IPS DF 4.7 (cell line): ENCODE measurements around the gene LEKR1.
"Not testable (repeated sequence)": the region's sequence is repeated elsewhere in the genome, so short reads cannot be mapped to it uniquely, and the experiment has no call there.

Source experiments
- DNase-seq: peaks from one replicate; pipeline ENCODE4 v3.0.0-alpha.2; 2013; ENCODE audit warnings: low spot score; ENCODE audit errors: extremely low read depth

Gene LEKR1

DNA sequence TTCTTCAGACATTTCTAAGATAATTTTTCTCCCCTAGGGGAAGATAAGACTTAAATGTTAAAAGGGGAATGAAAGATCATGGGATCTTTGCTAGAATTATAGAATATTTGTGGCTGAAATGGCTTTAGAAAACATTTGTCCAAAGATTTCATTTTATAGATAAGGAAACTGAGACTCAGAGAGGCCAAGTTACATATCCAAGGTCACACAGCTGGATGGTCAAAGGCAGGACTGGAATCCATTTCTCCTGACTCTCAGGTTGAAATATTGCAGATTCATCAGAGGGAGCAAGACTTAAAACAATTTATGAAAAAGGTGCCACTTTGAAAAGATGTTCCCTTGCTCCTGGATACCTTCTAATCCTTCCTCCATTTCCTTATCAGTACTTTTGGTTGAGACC, 19.5 kb upstream of the LEKR1 start:
- DNase-seq, result no peak

DNA sequence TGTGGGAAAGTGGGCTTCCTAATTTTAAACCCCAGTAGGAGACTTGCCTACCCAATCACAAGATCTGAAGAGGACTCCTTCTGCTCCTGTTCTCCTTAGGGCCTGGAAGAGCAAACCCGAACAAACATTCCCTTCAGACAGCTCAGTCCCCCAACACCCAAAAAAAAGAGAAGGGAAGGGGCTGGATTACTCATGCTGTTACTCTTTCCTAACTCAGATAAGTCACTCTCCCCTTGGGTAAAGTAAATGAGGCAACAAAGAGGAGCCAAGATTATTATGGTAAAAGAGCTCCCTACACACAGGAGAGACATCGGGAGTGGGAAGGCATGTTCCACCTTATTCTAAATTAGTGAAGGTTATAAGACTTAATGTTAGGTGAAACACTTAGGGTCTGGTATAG, 18.1 kb upstream of the LEKR1 start:
- DNase-seq, result no peak

DNA sequence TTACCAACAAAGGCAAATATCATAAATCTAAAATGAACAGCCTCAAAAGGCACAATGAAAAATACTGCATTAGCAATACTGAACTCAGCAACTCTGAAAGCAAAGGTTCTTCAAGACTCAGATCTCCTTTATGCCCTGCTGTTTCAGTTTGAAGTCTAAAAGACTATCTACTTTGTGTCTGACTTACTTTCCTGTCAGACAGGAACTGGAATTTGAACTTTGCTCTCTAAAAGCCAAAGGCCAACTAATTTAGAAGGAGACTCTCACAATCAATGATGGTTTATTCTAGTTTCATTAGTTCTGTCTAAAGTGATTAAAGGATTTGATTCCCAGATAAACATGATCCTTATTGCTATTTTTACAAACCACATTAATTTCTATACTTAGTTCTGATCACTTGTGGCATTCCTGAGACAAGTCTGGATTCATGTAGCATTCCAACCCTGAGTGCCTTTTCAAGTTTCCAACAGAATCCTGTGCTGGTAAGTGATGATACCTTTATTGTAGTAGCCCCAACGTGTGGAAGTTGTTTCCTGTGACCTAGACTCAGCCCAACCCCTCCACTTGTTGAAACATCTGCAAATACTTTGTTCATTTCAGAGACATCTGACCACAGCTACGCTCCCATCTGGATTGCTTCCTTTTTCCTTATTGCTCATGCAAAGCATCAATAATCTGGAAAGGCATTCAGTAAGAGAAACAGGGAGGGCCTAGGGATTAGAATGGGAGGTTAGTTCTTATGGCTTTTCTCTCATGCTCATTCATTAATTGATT, 14.9 kb upstream of the LEKR1 start:
- DNase-seq, result no peak

DNA sequence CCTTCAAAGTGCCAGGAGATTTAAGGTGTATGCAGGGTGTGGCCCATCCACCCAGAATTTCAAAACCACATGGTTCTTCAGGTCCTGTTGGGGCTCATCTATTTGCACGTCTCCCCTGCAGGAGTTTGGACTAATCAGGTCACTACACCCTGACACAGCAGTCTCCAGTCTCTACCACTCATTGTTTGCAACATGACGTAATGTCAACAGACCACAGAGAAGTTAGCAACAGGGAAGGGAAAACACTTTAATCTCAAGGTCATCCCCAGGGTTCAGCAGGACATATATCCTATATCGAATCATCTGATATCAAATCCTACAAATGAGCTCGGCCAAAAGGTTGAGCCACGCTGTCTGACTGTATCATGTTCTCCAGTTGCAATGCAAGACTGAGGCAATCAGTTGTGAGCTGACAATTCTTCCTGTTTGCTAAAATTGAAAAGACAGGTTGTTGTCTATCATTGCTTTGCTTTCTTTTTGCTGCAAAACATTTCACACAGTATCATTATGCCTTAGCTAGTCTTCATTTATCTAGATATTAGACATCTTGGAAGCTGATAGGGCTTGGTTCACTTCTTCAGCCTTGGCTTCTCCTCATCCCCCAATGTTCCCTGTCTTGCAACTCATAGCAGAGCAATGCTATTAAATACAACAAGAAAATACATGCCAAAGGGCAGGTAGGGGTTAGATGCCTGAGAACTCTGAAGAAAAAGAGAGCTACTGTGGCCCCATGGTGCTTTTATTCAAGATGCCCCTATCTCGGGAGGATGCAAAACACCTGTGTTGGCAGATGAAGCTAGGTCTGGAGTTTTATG, 13.4 kb upstream of the LEKR1 start:
- DNase-seq, result no peak

DNA sequence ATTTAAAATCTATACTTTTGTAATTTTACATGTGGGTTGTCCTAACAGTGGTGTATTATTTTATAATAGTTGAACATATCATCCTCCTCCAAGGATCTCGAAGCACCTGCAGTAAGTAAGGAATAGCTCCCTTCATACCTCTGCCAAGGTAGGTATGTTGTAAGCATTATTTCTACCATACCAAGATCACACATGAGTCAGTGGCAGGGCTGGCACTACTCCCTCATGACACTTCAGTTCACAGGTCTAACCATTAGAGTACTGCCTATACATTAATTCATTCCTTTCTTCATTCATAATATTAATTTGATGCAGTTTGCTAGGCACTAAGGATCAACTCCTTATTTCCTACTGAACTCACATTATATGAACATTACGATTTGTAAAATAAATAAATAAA, 11.9 kb upstream of the LEKR1 start:
- no peak for DNase-seq

DNA sequence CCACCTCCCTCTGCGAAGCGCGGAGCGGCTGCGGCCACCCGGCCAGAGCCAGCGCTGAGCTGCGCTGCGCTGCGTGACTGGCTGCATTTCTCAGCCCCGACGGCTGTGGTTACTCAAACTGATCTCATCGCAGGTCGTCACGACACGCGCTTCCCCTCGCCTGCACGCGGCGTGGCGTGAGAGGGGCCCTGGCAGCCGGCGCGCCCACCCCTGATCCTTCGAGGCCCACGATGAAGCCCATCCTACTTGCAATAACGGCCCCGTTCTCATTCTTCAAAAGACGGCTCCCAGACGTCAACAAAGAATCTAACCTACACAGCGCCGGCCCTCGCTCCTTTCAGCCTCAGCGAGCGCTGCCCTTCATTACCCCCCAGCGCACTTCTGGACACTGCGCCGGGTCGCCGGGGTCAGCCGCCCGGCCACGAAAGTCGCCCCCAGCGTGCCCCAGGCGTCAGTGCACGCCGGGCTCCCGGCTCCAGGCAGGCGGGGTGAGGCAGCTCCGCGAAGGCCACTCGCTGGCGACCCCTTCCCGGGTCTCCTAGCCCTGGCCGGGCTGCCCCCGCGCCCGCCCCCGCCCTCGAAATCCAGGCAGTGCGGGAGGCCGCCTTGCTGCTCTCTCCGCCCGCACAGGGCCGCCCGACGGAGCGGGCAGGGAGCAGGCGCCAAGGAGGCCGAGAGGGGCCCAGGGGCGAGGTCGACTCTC, 9.9 kb upstream of the LEKR1 start:
- DNase-seq, result no peak

DNA sequence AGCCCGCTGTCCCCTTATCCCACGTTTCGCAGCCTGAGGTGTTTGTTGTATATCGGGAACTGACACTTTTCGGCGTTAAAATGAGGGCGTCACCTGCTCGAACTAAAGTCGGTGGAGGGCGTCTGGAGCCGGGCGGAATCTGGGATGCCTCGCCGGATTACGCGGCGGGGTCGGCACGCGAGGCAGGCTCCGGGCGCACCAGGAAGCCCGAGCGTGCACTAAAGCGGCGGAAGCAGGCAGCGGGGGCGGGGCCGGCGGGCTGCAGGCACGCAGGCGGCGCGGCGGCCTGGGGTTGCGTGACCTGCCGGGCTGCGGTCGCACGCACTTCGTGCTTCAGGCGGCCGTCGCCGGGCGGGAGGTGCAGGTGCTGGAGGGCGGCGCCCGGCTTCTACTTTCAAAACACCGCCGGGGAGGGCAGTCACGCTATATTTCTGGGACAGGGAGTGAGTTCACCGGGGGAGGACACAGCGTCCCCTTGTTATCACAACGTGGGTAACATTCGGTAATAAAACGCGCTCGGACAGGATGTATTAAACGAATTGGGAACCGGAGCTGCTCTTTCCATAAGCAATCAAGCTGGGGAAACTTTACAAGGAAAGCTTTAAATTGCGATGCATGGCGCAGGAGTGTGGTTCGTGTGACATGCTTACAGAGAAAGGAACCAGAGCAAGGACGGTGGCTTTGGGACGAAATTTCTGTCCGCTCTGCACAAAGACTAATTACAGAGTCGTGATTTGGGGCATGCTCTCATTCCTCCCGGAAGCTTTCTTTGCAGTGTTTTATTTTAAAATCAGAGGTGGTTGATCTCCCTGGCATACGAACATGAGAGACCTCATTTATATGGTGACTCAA, 9.1 kb upstream of the LEKR1 start:
- DNase-seq, result no peak

DNA sequence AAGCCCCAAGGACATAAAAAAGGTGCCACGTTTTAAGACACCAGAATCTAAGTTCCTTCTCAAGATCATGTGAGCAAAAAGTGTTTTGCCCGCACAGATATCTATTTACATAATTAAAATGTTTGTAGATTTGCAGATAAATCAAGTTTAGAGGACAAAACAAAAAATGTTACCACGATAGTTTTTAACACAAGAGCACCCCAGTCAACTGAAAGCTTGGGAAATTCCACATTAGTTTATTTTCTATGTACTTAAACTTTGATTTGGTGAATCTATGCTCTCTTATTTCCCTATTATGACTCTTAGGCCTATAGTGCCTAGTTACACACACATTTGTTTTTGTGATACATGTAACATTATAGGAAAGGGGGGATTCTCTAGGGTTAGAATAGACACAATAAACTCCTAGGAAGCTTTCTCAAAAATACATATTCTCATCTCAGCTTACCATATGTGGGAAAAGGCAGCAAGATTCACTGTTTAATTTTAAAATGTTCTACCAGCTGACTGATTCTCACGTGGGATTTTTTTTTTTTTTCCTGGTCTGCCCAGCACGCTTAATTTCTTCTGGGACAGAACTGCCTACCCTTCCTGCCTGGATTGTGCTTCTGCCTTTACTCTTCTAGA, 8.4 kb upstream of the LEKR1 start:
- no peak for DNase-seq

DNA sequence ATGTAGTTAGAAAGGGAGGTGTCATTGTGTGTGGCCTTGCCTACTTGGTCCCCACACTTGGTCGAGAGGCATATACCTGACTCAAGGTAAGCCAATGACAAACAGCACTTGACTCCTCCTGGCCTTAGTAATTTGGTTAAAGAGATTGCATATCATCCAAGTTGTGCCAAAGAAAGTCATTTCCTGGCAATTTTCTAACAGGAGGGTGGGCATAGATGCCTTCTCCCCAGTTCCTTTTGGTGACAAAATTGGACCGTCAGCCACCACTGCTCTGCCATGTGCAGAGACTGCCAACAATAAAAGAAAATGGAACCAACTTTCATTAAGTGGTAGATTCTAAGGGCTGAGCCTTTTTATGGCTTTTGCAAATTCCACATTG, 7.9 kb upstream of the LEKR1 start:
- DNase-seq, result no peak

DNA sequence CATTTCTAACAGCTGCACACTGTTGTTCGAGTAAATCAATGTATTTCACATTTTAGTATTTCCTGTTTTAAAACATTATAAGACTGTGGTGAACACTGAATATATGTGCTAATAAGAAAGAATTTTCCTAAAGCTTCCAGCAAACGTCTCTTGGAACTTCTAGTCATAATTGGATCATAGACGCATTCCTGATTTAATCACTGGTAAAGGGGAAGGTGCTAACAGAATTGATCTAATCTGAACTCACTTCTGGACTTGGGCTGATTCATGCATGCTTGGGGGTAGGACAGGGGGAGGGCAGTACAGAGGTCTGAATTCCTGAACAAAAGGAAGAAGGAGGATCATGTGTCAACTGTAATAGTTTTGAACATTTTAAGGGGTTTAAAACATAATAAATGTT, 7.3 kb upstream of the LEKR1 start:
- DNase-seq, result no peak

DNA sequence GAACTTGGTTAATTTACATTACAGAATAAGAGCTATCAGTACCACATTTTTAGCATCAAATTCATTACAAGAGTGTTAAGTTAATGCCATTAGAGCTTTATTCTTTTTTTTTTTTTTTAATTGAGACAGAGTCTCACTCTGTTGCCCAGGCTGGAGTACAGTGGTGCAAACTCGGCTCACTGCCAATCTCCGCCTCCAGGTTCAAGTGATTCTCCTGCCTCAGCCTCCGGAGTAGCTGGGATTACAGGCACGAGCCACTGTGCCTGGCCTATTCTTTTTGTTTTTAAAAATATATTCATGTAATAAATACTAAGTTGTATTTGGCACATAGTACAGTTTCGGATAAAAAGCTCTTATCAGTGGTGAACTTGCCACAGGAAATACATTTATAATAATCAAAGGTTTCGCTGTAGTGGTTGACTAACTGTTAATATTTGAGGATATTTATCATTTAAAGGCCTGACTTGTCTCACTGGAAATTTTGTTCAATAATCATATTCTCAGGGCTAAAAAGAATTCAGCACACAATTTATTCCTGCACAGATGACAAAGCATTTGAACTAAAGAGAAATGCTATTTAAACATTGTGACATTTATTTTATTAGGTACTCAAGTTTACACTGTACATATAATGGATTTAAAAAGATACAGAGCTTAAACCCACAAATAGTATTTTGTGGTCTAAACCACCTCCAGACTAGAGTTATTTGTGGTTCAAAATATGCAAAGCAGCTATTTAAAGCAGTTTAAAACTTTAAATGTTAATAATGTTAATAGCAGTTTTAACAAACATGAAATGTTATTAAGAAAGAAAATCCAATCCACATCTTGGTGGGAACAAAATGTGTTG, 6.1 kb upstream of the LEKR1 start:
- no peak for DNase-seq

DNA sequence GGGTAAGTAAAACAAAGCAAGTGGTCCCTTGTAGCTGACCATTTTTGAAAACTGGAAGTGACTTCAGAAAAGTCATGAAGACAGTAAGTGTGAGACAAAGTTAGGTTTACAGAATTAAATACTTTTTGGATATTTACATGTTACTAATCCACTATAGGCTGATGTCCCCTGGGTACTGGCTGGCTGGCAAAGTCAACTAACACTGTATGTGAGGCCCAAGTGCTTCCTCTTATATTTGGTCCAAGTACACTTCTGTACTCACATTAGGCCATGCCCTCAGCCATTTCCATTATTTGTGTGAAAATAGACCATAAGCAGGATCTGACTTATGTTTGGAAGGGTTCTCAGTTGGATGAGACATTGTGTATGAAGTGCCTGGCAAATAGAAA, 5.5 kb upstream of the LEKR1 start:
- no peak for DNase-seq

DNA sequence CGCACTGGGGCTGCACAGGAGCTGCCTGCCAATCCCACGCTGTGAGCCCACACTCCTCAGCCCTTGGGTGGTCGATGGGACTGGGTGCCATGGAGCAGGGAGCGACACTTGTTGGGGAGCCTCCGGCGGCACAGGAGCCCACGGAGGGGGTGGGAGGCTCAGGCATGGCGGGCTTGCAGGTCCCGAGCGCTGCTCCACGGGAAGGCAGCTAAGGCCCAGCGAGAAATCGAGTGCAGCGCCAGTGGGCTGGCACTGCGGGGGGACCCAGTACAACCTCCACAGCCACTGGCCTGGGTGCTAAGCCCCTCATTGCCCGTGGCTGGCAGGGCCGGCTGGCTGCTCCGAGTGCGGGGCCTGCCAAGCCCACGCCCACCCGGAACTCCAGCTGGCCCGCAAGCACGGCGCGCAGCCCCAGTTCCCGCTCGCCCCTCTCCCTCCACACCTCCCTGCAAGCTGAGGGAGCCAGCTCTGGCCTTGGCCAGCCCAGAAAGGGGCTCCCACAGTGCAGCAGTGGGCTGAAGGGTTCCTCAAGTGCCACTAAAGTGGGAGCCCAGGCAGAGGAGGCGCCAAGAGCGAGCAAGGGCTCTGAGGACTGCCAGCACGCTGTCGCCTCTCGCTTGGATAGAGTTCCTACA, 3.4 kb upstream of the LEKR1 start:
- not testable (repeated sequence) for DNase-seq

DNA sequence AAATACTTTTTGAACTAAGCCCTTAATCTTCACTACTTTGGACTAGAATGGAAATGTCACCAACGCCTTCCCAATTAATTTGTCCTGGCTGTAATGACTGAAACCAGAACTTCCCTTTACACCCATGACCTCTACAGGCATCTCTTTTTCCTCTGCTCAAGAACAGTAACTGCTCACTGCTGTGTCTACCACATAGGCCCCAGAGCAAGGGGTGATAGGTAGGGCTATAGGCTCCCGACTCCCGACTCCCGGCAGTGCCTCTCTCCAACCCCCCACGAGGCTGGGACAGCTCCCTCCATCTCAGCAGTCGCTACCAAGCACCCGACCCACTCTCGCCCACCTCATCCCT, 384 bp upstream of the LEKR1 start:
- DNase-seq, result no peak

DNA sequence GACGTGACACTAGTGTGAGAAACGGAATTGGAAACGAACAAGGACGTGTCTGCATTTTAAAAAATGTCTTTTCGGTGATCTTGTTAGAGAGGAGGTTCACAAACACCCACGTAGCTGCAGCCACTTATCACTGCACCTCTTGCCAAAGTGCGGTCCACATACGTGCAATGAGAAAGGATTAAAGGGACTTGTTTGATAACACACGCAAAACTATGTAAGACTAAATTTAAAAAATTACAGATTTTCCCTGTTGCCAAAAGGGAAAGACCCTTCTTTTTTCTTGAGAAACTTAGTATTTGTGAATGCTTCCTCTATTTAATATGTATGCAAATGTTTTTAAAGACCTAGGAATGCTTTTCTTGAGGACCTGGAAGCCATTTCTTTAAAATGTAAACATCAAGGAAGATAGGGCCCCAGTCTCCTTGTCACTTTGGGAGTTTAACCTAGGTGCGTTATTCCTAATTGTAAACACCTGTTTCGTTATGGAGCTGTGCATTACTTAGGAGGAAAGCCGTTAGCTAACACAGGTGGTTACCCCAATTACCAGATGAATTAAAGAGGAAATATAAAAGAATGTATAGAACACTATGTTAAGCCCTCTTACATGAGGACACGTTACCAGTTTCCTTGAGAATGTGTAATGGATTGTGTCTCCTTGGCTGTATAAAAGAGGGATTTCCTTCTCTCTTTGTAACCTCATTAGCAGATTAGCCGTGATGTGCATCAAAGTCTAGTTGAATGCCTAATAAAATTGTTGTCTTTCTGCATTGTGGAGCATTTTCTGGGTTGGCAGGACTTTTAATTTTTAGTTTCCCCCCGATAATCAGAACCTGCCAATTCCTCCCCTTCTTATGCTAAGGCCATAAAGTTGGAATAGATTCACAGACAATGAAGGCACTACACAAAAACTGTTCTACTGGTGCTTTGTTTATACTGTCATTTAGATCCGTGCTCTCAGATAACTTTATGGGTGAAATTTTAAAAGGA, 1.0 kb downstream of the LEKR1 start:
- DNase-seq, result no peak

DNA sequence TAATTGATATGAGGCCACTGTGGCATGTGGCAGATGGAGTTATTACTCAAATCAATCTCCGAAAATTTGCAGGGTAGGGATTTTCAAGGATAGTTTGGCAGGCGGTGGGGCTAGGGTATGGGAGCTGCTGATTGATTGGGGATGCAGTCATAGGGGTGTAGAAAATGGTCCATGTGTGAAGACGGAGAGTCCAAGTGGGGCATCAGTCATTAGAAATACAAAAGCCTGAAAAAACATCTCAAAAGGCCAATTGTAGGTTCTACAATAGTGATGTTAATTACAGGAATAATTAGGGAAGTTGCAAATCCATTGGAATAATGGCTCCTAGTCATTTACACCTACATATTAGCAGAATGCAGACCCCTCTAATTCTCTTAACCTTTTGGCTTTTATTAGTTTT, 4.9 kb downstream of the LEKR1 start:
- no peak for DNase-seq

DNA sequence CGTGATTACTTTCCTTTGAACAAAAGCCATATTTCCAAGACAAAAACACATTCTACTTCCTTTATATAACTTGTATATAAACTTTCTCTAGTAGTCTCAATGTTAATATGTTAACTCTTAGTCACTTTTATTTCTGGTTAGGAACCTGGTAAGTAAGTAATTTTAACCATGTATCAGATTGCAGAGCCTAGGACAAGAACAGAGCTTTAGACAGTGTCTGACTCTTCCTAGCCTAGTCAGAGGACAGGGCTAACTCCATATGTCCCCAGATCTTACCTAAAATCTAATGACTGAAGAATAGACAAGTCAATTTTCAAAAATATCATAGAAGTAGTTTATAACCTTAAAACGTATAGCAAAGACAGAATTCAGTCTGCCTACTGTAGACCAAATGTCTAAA, 8.3 kb downstream of the LEKR1 start:
- no peak for DNase-seq

DNA sequence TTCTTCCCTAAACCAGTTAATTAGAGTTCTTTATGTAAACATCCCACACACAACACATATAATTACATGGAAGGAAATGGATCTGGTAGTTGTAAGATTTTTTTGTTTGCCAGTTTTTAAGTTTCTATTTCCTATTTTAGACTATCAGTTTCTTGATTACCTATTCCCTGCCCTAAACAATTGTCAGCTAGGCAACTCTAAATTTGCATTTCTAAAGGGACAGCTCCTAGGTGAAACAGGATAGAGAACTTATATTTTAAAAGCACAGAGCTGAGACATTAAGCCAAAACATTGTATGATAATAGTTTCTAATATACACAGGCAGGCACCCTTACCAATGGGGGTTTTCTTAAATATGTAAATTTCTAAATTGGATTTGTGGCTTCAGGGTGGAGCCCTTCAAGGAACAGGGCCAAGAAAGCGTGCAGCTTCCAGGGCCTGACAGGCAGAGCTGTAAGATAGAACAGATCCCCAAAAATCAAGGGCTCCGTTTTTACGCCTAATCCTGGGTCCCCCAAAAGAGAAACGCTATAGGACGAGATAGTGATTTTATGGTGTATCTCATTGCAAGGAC, 8.9 kb downstream of the LEKR1 start:
- no peak for DNase-seq
